ENCODE results near the gene LILRA6. TPM values are rescaled to one million over a fixed set of nuclear protein-coding genes. Genes with fewer than 3 reads are reported as not detected.
"Not testable (repeated sequence)": the region's sequence is repeated elsewhere in the genome, so short reads cannot be mapped to it uniquely, and the experiment has no call there.

Gene LILRA6
- total RNA-seq (1 to 10 TPM in 1 of 2 donors, under 1 TPM in 1; 0.37 to 1.5 TPM), polyA plus RNA-seq (ENCODE audit: insufficient read depth, low read depth, low replicate concordance) (2.7 TPM)
- long read RNA-seq, donor 1: 0 reads
- long read RNA-seq, donor 2: 0 reads

DNA sequence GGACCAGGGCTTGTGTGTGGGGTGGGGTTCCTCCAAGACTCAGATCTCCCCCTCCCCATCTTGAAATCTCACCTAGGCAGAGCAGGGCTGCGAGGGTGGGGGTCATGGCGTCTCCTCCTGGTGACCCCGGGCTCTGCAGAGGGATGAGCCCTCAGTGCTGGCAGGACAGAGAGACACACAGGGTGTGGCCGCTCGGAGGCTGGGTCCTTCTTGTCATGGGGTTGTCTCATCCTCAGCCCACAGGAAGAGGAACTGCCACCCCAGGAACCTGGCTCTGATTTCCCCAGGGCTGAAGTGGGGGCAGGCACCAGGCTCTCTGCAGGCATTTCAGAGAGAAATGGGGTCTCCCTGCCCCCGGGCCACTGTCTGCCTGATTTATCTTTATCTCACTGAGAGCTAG, at the start of gene LILRA6:
Gene LILRA6 (minus strand): TSS at position 145 of the 400 bp plus-strand sequence.
- H3K36me3 ChIP-seq (ENCODE audit: low read depth, missing control alignments); H3K9me3 ChIP-seq; H3K4me3 ChIP-seq; H3K4me1 ChIP-seq; intact Hi-C loops (cut with DNase I; ENCODE audit: low total_unique reads); H3K27me3 ChIP-seq; H3K27ac ChIP-seq; DNase-seq: not testable (repeated sequence)
- 82% methylated on average over 3 of the region's 6 CpGs; no CpG with 5 or more reads in 1 of the 2 donors for WGBS, 2 donors

DNA sequence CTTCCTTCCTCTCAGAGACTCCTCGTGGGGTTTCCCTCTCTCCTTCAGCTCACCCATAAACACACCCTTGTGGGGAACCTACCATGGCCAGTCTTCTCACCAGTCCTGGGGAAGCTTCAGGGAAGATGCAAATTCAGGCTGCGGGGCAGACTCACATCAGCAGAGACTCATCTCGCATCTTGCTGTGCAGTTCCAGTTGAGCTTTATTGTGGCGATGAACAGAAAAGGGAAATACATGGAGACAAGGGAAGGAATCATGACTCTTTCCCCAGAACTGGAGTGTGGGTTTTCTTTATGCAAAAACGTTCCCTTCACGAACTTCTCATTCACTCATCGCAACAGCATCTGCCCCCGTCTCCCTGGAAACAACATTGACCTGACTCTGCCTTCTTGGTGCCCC, 46.6 kb upstream of the LILRA6 start:
- DNase-seq; H3K27ac ChIP-seq; intact Hi-C loops (cut with DNase I; ENCODE audit: low total_unique reads); H3K9me3 ChIP-seq; H3K4me1 ChIP-seq; H3K4me3 ChIP-seq; H3K27me3 ChIP-seq; H3K36me3 ChIP-seq (ENCODE audit: low read depth, missing control alignments): not testable (repeated sequence)
- whole genome bisulfite sequencing, 2 donors: 44 to 78% methylated on average over 8 of the region's 8 CpGs

DNA sequence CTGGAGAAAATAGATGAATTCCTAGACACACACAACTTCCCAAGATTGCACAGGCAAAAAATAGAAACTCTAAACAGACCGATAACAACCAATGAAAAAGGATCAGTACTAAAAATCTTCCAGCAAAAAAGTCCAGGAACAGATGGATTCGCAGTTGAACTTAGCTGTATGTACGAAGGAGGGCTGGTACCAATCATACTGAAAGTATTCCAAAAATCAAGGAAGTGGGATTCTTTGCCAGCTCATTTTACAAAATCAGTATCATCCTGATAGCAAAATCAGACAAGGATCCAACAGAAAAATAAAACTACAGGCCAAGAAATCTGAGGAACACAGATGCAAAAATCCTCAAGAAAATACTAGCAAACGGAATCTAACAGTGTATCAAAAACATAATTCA, 44.9 kb upstream of the LILRA6 start:
- no peaks in the 10 kb centered on the region for H3K36me3 ChIP-seq (ENCODE audit: low read depth, missing control alignments)
- DNase-seq: no peak
- 69 to 83% methylated on average over 4 of the region's 4 CpGs for WGBS, 2 donors
- H3K4me3 ChIP-seq: no peak overlapping the region
- no peaks in the 10 kb centered on the region for H3K4me1 ChIP-seq
- H3K27ac ChIP-seq: no peak overlapping the region
- no peaks in the 10 kb centered on the region for H3K9me3 ChIP-seq
- intact Hi-C loops (cut with DNase I; ENCODE audit: low total_unique reads): no loop called here
- TF ChIP-seq POLR2A (IDR thresholded peaks at IDR 0.05): no peak
- TF ChIP-seq, protein P1, sequence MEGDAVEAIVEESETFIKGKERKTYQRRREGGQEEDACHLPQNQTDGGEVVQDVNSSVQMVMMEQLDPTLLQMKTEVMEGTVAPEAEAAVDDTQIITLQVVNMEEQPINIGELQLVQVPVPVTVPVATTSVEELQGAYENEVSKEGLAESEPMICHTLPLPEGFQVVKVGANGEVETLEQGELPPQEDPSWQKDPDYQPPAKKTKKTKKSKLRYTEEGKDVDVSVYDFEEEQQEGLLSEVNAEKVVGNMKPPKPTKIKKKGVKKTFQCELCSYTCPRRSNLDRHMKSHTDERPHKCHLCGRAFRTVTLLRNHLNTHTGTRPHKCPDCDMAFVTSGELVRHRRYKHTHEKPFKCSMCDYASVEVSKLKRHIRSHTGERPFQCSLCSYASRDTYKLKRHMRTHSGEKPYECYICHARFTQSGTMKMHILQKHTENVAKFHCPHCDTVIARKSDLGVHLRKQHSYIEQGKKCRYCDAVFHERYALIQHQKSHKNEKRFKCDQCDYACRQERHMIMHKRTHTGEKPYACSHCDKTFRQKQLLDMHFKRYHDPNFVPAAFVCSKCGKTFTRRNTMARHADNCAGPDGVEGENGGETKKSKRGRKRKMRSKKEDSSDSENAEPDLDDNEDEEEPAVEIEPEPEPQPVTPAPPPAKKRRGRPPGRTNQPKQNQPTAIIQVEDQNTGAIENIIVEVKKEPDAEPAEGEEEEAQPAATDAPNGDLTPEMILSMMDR (IDR thresholded peaks at IDR 0.05): no peak
- H3K27me3 ChIP-seq: no peaks in the 10 kb centered on the region

DNA sequence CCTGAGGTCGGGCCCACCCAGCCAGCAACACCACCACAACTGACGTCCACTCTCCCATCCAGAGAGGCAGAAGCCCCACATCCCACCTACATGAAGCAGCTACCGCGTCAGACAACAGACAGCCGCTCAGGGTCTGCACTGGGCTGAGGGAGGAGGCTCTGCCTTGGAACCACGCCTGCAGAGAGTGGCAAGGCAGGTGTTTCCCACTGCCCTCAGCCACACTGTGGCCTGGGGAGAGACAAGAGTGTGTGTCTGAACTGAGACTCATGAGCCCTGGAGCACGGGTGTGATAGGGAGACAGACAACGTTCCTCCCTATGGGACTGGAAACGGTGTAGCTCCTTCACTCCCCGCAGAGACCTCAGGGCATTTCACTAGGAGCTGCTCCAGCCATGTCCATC, 43.7 kb upstream of the LILRA6 start:
- H3K27me3 ChIP-seq; intact Hi-C loops (cut with DNase I; ENCODE audit: low total_unique reads); H3K9me3 ChIP-seq; H3K27ac ChIP-seq; H3K36me3 ChIP-seq (ENCODE audit: low read depth, missing control alignments); H3K4me1 ChIP-seq; H3K4me3 ChIP-seq; DNase-seq: not testable (repeated sequence)
- WGBS, 2 donors: 83 to 100% methylated on average over 1 to 2 of the region's 10 CpGs

DNA sequence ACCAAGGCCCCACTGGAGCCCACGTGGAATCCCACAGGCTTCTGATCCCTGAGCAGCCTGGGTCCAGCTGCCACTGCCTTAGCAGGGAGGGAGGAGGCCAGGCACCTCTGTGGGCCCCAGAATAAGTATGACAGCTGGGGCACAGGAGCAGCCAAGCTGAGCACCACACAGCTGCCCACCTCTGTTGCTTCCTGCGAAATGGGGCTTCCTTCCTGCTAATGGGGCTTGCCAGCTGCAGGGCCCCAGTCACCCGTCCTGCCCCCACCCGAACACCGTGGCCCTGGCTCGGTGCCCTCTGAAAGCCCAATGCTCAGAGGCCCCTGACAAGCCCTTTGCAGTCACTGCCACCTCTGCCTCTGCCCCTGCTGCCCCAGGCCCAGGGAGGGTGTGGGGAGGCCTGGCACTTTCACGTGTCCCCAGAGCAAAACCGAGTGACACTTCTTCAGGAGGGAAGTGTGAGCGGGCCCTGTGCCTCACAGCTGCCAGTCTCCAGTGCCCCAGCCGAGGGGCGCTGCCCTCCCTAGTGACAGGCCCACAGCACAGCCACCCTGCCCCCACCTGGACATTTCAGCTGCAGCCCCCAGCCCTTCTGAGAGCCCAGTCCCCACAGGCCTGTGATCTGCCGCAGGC, 43.0 kb upstream of the LILRA6 start:
- DNase-seq; H3K27me3 ChIP-seq; intact Hi-C loops (cut with DNase I; ENCODE audit: low total_unique reads); H3K4me1 ChIP-seq; H3K9me3 ChIP-seq; H3K27ac ChIP-seq; H3K4me3 ChIP-seq; H3K36me3 ChIP-seq (ENCODE audit: low read depth, missing control alignments): not testable (repeated sequence)
- 67 to 81% methylated on average over 3 to 11 of the region's 12 CpGs for WGBS, 2 donors

DNA sequence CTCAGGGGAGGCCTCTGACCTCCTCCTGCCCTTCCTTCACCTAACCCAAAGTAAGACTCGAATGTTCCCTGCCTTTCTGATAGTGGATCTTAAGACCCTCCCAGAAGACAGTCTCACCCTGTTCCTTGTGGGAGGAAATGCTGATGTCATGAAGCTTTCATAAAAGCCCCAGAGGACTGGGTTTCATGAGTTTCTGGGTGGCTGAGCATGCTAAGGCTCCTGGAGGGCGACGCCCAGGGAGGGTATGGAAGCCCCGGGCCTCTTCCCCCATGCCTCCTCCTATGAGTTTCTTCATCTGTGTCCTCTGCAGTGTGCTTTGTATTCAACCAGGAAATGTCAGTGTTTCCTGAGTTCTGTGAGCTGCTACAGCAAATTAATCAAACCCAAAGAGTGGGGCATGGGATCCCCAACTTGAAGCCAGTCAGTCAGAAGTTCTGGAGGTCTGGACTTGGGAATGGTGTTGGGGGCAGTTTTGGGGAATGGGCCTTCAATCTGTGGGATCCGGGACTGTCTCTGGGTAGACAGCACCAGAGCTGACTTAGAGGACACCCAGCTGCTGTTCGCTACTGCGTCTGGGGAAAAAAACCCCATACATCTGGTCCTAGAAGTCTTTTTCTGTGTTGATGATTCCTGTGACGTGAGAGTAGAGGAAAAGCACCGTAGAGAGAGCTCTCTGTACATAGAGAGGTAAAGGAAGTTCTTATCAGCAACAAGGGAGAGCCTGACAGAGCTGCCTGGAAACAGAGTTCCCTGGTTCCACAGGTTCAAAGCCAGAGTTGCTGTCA, 40.3 kb upstream of the LILRA6 start:
- 69 to 78% methylated on average over 7 to 9 of the region's 9 CpGs for WGBS, 2 donors
- no peaks in the 10 kb centered on the region for H3K9me3 ChIP-seq
- TF ChIP-seq, protein P1 (IDR thresholded peaks at IDR 0.05): no peak
- no peak for TF ChIP-seq POLR2A (IDR thresholded peaks at IDR 0.05)
- H3K27me3 ChIP-seq: no peaks in the 10 kb centered on the region
- H3K4me3 ChIP-seq: no peak overlapping the region
- no peaks in the 10 kb centered on the region for H3K36me3 ChIP-seq (ENCODE audit: low read depth, missing control alignments)
- intact Hi-C loops (cut with DNase I; ENCODE audit: low total_unique reads): no loop called here
- no peaks in the 10 kb centered on the region for H3K4me1 ChIP-seq
- H3K27ac ChIP-seq: no peak overlapping the region
- no peak for DNase-seq

DNA sequence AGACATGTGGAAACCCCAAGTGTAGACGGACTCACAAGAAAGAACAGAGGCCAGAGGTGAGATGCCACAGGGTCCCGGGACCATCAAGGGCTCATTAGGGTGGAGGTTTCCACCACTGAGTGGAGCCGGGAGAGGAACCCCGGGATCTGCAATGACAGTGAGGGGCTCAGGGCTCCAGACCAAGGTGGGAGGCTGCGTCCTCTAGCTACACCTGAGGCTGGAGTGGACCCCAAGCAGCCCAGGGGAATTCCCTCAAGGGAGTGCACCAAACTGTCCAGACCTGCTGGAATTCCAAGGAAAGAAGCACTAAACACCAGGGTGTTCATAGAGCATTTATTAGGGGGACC, 39.1 kb upstream of the LILRA6 start:
- DNase-seq; H3K4me1 ChIP-seq; H3K27ac ChIP-seq; H3K9me3 ChIP-seq; H3K36me3 ChIP-seq (ENCODE audit: low read depth, missing control alignments); H3K4me3 ChIP-seq; intact Hi-C loops (cut with DNase I; ENCODE audit: low total_unique reads); H3K27me3 ChIP-seq: not testable (repeated sequence)
- WGBS, 2 donors: 62 to 77% methylated on average over 5 of the region's 5 CpGs
